GM18505 (cell line): Measurements from ENCODE around the gene C7orf25.

Source experiments
- ATAC-seq: cut with Tn5 transposase; IDR thresholded peaks from one replicate; pipeline ENCODE4 v1.9.1; 2021; ENCODE audit not compliant: unreplicated experiment
- POLR2A ChIP-seq: IDR thresholded peaks from 4 replicates; pipeline ENCODE4 v1.6.1; 2011; ENCODE audit warnings: borderline replicate concordance; ENCODE audit not compliant: insufficient read depth, insufficient read length; ENCODE audit errors: extremely low read depth

C7orf25 gene

DNA sequence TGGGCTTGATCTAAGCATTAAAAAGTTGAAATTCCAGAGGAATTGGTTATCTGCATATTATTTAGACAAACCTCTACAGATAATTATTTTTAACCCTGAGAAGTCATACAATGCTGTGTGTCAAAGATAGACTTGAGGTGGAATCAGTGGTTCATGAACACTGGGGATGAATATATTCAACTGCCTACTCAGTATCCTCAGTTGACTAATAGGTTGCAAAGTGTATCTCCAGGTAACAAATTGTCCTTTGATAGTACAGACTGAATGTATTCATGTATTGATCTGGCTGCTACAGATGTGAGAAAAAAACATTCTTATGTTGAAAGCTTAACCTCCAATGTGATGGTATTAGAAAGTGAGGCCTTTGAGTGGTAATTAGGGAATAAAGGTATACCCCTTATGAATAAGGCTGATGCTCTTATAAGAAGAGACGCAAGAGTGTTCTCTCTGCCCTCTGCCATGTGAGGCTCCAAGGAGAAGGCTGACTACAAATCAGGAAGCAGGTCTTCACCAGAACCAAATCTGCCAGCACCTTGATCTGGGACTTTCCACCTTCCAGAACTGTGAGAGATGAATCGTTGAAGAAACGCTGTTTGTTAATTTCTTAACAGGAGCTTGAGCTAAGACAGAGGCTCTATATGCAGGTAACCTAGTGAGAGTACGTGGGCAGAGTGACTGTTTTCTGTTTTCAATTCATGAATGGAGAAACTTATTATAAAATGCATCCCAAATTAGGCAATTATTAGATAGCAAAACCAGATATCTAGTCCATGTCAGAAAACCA is 27.8 kb upstream of the C7orf25 start:
- ATAC-seq, result no peak
- TF ChIP-seq POLR2A, result no peak

DNA sequence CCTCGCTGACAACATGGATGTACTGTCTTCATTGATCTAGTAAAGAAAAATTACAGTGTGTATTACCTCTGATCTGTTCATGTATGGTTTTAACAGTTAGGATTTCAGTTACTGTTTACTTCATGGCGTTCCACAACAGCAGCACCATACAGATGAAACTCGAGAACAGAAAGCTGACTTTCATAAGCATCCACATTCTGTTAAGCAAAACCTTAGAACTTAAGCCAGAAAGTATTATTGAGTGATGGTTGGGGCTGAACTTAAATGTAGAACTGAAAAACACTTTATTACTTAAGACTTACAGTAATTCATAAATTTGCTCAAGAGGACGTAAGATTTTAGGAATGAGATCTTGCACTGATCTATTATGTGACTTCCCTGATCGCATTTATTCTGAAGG is 24.0 kb upstream of the C7orf25 start:
- ATAC-seq, result no peak

DNA sequence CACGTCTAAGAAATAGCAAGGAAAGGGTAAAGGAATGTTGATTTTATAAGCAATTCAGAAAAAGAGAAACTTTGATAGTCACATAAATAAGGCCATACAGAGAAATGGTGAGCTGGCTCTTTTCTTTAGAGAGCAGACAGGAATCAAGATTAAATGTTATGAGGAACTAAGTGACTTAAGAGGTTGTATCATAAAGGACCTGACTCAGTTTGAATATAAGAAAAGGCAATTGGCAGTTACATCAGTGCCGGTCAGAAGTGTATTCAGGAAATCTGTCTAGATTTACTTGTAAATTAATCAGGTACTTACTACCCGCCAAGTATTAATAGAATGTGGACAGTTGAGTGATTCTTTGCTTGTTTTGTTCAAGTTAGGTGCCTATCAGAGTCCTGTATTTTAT is 22.4 kb upstream of the C7orf25 start:
- ATAC-seq, result no peak
- no peak for TF ChIP-seq POLR2A

More for the DNA sequence above, 24.0 kb upstream of the C7orf25 start:
- TF ChIP-seq POLR2A, result no peak

DNA sequence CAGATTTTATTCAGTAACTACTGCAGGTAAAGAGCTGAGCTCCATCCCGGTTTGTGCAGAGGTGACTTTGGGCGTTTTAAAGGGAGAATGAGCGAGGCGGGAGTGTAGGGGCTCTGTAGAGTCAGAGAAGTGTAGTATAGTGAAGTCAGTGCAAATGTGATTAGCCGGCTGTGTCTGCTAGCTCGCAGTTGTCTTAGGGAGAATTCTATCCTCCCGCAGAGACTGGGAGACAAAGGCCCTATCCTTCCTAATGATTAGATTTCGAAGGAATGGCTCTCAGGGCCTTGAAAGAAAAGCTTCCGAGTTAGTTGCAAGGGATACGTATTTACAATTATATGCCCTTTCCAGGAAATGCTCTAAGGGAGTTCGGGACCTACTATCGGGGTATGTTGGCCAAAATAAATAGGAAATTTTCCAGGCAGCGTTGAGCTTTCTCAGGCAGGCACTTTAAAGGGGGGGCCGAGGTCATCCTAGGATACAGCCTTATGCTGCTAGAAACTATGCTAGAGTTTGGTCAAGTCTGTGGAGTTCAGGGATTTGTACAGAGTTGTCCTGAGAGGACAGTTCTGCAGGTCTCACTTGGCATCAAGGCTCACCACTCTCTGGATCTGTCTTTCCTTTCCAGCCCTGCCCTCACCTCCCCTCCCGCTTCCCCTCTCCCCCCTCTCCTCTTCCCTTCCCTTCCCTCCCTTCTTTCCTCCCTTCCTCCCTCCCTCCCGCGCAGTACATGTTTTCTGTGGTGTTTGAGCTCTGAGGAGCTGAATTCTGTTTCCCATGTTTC is 21.1 kb upstream of the C7orf25 start:
- TF ChIP-seq POLR2A, result no peak
- ATAC-seq, result no peak

DNA sequence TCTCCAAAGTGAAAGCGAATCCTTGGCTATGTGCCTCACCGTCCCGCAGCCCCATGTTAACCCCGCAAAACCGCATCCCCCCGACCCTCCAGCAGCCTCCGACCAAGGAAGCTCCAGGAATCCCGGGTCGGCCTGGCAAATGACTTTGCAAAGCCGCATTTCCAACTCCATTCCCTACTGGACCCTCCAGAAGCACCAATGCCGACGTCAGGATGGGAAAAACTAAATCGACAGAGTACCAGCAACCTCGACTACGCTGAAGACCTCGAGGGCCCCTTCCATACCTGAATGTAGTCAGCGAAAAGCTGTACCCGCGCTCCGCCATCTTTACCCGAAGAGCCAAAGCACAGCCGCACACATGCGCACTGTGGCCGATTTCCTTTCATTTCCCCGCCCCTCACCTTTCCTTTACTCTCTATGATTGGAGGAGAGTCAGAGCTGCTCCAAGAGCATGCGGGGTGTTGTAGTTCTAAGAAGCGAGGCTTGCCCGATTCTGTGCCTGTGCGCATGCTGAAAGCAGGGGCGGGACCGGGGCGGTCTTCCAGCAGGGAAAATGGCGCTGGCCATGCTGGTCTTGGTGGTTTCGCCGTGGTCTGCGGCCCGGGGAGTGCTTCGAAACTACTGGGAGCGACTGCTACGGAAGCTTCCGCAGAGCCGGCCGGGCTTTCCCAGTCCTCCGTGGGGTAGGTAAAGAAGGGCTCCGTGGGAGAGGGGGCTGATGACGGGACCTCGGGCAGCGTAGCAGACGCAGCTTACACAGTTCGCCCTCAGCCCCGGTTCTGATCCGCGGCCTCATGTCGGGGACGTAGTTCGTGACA is 20.2 kb upstream of the C7orf25 start, which contains the start of the genes MRPL32 and PSMA2:
Gene MRPL32 (plus strand): TSS at position 543 of the 818 bp plus-strand sequence. CDS start 11 bp downstream, at position 554.
Gene PSMA2 (minus strand): TSS at position 341 of the 818 bp plus-strand sequence. CDS start 16 bp downstream, at position 325.
- TF ChIP-seq POLR2A, result peak; percentile 92
- ATAC-seq, result peak; percentile 100

DNA sequence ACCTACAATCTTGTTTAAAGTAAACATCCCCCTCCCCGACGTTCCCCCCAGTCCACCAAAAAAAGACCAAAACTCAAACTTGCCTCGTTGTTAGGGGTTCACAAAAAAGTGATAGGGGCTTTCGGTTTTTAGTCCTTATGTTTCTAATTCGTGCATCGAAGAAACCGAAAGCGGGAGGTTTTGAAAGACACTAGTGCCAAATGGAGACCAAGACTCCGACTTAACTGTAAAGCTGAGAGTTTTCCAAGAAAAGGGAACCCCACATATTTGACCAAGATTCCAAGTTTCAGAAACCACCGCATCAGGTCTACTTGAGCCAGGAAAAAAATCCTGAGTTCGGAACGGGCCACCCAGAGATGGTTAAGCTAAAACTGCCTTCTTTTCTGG is 19.6 kb upstream of the C7orf25 start:
- ATAC-seq, result no peak
- no peak for TF ChIP-seq POLR2A

DNA sequence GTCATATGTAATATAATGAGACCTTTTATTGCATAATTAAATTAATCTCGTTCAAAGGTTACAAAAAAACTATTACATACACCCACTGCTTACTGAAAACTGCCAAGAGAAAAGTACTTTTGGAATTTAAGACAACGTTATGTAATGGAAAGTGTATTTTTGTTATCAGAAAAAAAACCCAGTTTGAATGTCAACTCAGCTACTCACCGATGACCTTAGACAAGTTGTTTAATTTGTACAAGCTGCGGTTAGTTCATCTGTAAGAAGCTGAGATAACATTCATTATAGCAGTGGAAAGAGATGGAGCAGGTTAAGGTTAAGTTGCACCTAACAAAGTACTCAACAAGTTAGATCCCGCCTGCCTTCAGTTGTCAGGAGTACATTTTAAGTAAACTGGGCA is 19.0 kb upstream of the C7orf25 start:
- no peak for ATAC-seq
- TF ChIP-seq POLR2A, result no peak

DNA sequence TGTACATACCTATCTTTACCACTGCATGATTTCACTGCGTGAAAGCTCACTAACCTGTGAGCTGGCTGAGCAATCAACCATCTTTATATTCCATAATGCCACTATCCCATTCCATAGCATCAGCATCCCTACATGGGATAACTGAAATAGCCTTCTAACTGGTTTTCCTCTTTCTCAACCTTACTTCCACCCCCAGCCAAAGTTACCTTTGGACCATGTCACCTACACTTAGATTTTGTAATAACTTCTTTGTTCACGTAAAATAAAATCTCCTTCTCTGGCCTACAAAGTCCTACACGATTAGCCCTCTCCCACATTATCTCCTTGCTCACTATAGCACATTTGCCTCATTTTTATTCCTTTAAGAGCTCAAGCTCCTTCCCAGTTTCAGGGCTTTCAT is 17.6 kb upstream of the C7orf25 start:
- no peak for ATAC-seq
- no peak for TF ChIP-seq POLR2A

DNA sequence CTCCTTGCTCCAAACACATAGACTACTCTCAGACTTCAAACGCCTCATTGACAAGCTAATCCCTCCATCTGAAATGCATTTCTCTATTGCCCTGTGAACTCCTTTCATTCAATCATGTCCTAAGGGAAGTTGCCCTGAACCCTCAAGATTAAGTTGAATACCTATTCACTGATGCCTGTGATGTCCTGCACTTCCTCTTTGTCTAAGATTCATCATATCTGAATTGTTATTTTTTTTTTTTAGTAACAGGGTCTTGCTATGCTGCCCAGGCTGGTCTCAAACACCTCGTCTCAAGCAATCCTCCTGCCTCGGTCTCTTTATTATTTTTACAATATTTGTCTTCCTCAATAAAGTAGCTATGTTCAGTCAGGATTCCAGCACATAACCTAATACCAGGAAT is 16.9 kb upstream of the C7orf25 start:
- no peak for TF ChIP-seq POLR2A
- ATAC-seq, result no peak

DNA sequence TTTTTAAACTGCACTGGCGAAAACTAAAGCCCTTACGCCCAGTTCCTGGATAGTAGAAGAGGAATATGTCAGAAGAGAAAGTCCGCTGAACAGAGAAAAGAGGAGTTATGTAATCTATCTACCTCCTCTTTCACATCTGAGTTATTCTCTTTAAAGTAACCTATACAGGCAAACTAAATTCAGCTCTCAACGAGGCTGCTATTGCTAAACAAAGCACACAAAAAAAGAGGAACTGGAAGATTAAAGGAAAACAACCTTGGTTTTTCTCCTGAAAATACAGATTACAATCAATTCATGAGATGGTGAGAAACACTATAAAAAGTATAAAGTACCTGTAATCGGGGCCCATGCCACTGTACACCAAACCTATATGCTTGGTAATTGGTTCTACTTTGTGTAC is 14.3 kb upstream of the C7orf25 start:
- TF ChIP-seq POLR2A, result no peak
- no peak for ATAC-seq

DNA sequence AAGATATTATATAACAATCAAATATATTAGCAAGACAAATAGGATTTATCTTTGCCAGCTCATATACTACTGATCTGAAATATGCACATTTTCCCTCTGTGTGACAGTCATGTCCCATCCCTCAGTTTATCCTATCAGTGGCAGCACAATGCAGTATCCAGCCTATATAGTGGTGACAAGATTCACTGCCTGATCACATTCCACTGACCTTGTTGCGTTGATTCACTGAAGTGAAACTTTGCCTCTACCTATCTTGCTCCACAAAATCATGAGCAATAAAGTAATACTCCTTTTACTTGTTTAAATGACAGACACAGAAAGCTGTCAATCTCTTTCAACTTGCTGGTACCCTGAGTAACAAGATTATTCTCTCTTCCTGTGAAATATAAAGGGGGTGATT is 13.8 kb upstream of the C7orf25 start:
- ATAC-seq, result no peak
- no peak for TF ChIP-seq POLR2A

DNA sequence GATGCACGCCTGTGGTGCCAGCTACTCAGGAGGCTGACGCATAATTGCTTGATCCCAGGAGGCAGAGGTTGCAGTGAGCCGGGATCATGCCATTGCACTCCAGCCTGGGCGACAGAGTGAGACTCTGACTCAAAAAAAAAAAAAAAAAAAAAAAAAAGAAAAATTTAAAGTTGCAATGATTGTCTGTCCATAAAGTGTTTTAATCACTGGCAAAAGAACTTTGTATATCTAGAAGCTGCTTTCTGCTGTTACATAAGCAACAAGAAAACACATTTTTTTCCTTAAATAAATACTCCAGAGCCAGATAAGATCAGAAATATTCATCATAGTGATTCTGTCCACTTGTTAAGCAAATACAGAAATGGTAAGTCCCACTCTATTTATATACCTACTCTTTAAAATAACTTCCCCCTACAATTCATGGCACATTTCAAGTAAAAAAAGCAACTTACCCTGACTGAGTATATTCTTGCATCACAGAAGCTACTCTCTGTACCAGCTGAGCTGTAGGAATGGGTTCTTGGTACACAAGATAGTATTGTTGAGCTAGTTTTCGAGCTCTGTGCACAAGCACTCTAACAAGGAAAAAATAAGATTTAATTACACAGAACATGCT is 12.5 kb upstream of the C7orf25 start:
- no peak for ATAC-seq
- TF ChIP-seq POLR2A, result no peak
